ENCODE data around the gene MRPS10. TPM values are rescaled to one million over a fixed set of nuclear protein-coding genes. Genes with fewer than 3 reads are reported as not detected.
A peak's percentile ranks its signal among the peaks of the same experiment; 100 is the strongest.

MRPS10 gene
- total RNA-seq, 1 experiment from 2014 or later, result 62.9 TPM

- intact Hi-C loops (cut with micrococcal nuclease), result loop anchor here (1.0 to 5.0 kb wide), 7 partner anchors 26 to 386 kb away; partner anchors contain the start of gene PRICKLE4
- no TSS peak for BruUV-seq (replicated peaks)
- peak; percentile 97 for TF ChIP-seq CTCF (IDR thresholded peaks at IDR 0.05; ENCODE audit: unreplicated experiment)
- CTCF ChIA-PET, result interaction anchor here (0.6 to 4.0 kb wide), 16 partner anchors 19 to 587 kb away, joined by 3 to 27 read pairs (median 3); no protein-coding TSS in a partner anchor
- Mint-ChIP-seq H3K27me3 (ENCODE audit: insufficient read depth, unreplicated experiment) (no peaks in the 10 kb centered on the region), H3K9me3 (ENCODE audit: unreplicated experiment) (no peaks in the 10 kb centered on the region), H3K4me1 (ENCODE audit: insufficient read depth, unreplicated experiment) (peaks cover 8% of the 10 kb centered on the region), H3K36me3 (ENCODE audit: insufficient read depth, unreplicated experiment) (no peaks in the 10 kb centered on the region), H3K4me3 (ENCODE audit: unreplicated experiment) (no peak overlapping the region), H3K27ac (ENCODE audit: low read depth, unreplicated experiment) (peak overlapping the region; percentile 22)
- peak; percentile 85 for DNase-seq (ENCODE audit: unreplicated experiment)
- POLR2A ChIA-PET, result interaction anchor here (1.7 kb wide), 1 partner anchor 48 kb away, joined by 5 read pairs; no protein-coding TSS in a partner anchor
Measured at GRCh38 chr6:42166444-42167141, 51.1 kb downstream of the MRPS10 start.

- POLR2A ChIA-PET, result interaction anchor here (0.6 to 1.5 kb wide), 7 partner anchors 17 to 244 kb away, joined by 3 to 4 read pairs (median 3); partner anchors contain the start of genes C6orf132 and MED20
Measured at GRCh38 chr6:42165016-42165415, 52.6 kb downstream of the MRPS10 start.

GRCh38 chr6:42163981-42164380 is 53.7 kb downstream of the MRPS10 start:
- Mint-ChIP-seq H3K27me3 (ENCODE audit: insufficient read depth, unreplicated experiment) (no peaks in the 10 kb centered on the region), H3K36me3 (ENCODE audit: insufficient read depth, unreplicated experiment) (no peaks in the 10 kb centered on the region), H3K27ac (ENCODE audit: low read depth, unreplicated experiment) (no peak overlapping the region), H3K4me1 (ENCODE audit: insufficient read depth, unreplicated experiment) (peaks cover 8% of the 10 kb centered on the region), H3K9me3 (ENCODE audit: unreplicated experiment) (no peaks in the 10 kb centered on the region), H3K4me3 (ENCODE audit: unreplicated experiment) (no peak overlapping the region)
- TF ChIP-seq CTCF (IDR thresholded peaks at IDR 0.05; ENCODE audit: unreplicated experiment), result no peak
- CTCF ChIA-PET, result interaction anchor here (0.6 to 5.2 kb wide), 9 partner anchors 18 to 106 kb away, joined by 3 to 28 read pairs (median 3); no protein-coding TSS in a partner anchor
- no peak for DNase-seq (ENCODE audit: unreplicated experiment)
- POLR2A ChIA-PET, result interaction anchor here (0.7 to 1.3 kb wide), 3 partner anchors 16 to 76 kb away, joined by 3 to 4 read pairs (median 3); no protein-coding TSS in a partner anchor
- intact Hi-C loops (cut with micrococcal nuclease), result no loop called here
- no TSS peak for BruUV-seq (replicated peaks)

More at GRCh38 chr6:42165016-42165415, 52.6 kb downstream of the MRPS10 start:
- Mint-ChIP-seq H3K4me3 (ENCODE audit: unreplicated experiment) (no peak overlapping the region), H3K27me3 (ENCODE audit: insufficient read depth, unreplicated experiment) (no peaks in the 10 kb centered on the region), H3K9me3 (ENCODE audit: unreplicated experiment) (no peaks in the 10 kb centered on the region), H3K4me1 (ENCODE audit: insufficient read depth, unreplicated experiment) (peaks cover 8% of the 10 kb centered on the region), H3K36me3 (ENCODE audit: insufficient read depth, unreplicated experiment) (no peaks in the 10 kb centered on the region), H3K27ac (ENCODE audit: low read depth, unreplicated experiment) (no peak overlapping the region)
- CTCF ChIA-PET, result interaction anchor here (0.6 to 5.2 kb wide), 14 partner anchors 9 to 796 kb away, joined by 3 to 28 read pairs (median 4); a partner anchor contains a TSS
- no peak for DNase-seq (ENCODE audit: unreplicated experiment)
- no peak for TF ChIP-seq CTCF (IDR thresholded peaks at IDR 0.05; ENCODE audit: unreplicated experiment)
- BruUV-seq (replicated peaks), result no TSS peak
- intact Hi-C loops (cut with micrococcal nuclease), result loop anchor here (5.0 kb wide), 1 partner anchor 67 kb away; no protein-coding TSS in a partner anchor

GRCh38 chr6:42162812-42163211 is 54.8 kb downstream of the MRPS10 start:
- POLR2A ChIA-PET, result no interaction called here
- Mint-ChIP-seq H3K4me3 (ENCODE audit: unreplicated experiment) (no peak overlapping the region), H3K36me3 (ENCODE audit: insufficient read depth, unreplicated experiment) (no peaks in the 10 kb centered on the region), H3K27ac (ENCODE audit: low read depth, unreplicated experiment) (no peak overlapping the region), H3K27me3 (ENCODE audit: insufficient read depth, unreplicated experiment) (no peaks in the 10 kb centered on the region), H3K9me3 (ENCODE audit: unreplicated experiment) (no peaks in the 10 kb centered on the region), H3K4me1 (ENCODE audit: insufficient read depth, unreplicated experiment) (peaks cover 11% of the 10 kb centered on the region)
- BruUV-seq (replicated peaks), result no TSS peak
- CTCF ChIA-PET, result interaction anchor here (0.8 to 5.2 kb wide), 3 partner anchors 13 to 93 kb away, joined by 3 to 28 read pairs (median 3); no protein-coding TSS in a partner anchor
- TF ChIP-seq CTCF (IDR thresholded peaks at IDR 0.05; ENCODE audit: unreplicated experiment), result no peak
- intact Hi-C loops (cut with micrococcal nuclease), result no loop called here
- DNase-seq (ENCODE audit: unreplicated experiment), result no peak

Measured in MCF 10A (cell line).